HepG2 (cell line): ENCODE data around the gene CPT1B. TPM values are rescaled to one million over a fixed set of nuclear protein-coding genes. Genes with fewer than 3 reads are reported as not detected.

Source experiments
- CCDC6 ChIP-seq: sonication (generic); formaldehyde crosslinking; IDR thresholded peaks from 2 replicates; pipeline ENCODE4 v1.8.1; 2022; ENCODE audit warnings: mild to moderate bottlenecking, missing genetic modification reagents, moderate library complexity
- E2F5 ChIP-seq: sonication (generic); formaldehyde crosslinking; conservative IDR thresholded peaks from 2 replicates; pipeline ENCODE4 v1.4.0; 2020; ENCODE audit warnings: missing genetic modification reagents
- IKZF1 ChIP-seq: fragments of 450-650 bp; IDR thresholded peaks from 2 replicates; pipeline ENCODE4 v1.7.1; 2016
- MEIS2 ChIP-seq: sonication (generic); formaldehyde crosslinking; IDR thresholded peaks from 2 replicates; pipeline ENCODE4 v1.9.0; 2021; ENCODE audit warnings: mild to moderate bottlenecking, missing genetic modification reagents
- MIER3 ChIP-seq: IDR thresholded peaks from 2 replicates; pipeline ENCODE4 v1.6.1; 2016; ENCODE audit warnings: missing compliant biosample characterization, borderline replicate concordance
- NAIF1 ChIP-seq: sonication (generic); formaldehyde crosslinking; IDR thresholded peaks from 2 replicates; pipeline ENCODE4 v1.5.0; 2020; ENCODE audit warnings: mild to moderate bottlenecking, missing genetic modification reagents, borderline replicate concordance
- SMC3 ChIP-seq: IDR thresholded peaks from 2 replicates; pipeline ENCODE4 v1.6.1; 2011; ENCODE audit warnings: low read length, improper control_type of control experiment
- SNAPC4 ChIP-seq: sonication (generic); formaldehyde crosslinking; IDR thresholded peaks from 2 replicates; pipeline ENCODE4 v1.4.0; 2020; ENCODE audit warnings: mild to moderate bottlenecking, missing genetic modification reagents
- TMF1 ChIP-seq: sonication (generic); formaldehyde crosslinking; IDR thresholded peaks from 2 replicates; pipeline ENCODE4 v1.8.1; 2022; ENCODE audit warnings: low read depth, missing genetic modification reagents
- TSC22D2 ChIP-seq: sonication (generic); formaldehyde crosslinking; IDR thresholded peaks from 2 replicates; pipeline ENCODE4 v1.5.1; 2020; ENCODE audit warnings: missing genetic modification reagents, mild to moderate bottlenecking, borderline replicate concordance
- ZFY ChIP-seq: sonication (generic); formaldehyde crosslinking; IDR thresholded peaks from 2 replicates; pipeline ENCODE4 v1.4.0; 2020; ENCODE audit warnings: missing genetic modification reagents
- ZNF235 ChIP-seq: sonication (generic); formaldehyde crosslinking; IDR thresholded peaks from 2 replicates; pipeline ENCODE4 v1.8.1; 2023; ENCODE audit warnings: mild to moderate bottlenecking, missing genetic modification reagents, borderline replicate concordance
- ZNF430 ChIP-seq: sonication (generic); formaldehyde crosslinking; IDR thresholded peaks from 2 replicates; pipeline ENCODE4 v1.9.0; 2021; ENCODE audit warnings: mild to moderate bottlenecking, missing genetic modification reagents
- ZNF543 ChIP-seq: sonication (generic); formaldehyde crosslinking; IDR thresholded peaks from 2 replicates; pipeline ENCODE4 v1.4.0; 2020; ENCODE audit warnings: mild to moderate bottlenecking, missing genetic modification reagents
- ZNF574 ChIP-seq: sonication (generic); formaldehyde crosslinking; IDR thresholded peaks from 2 replicates; pipeline ENCODE4 v1.4.0; 2020; ENCODE audit warnings: missing genetic modification reagents
- ZNF629 ChIP-seq: sonication (generic); formaldehyde crosslinking; conservative IDR thresholded peaks from 2 replicates; pipeline ENCODE4 v1.5.0; 2020; ENCODE audit warnings: missing genetic modification reagents
- ZNF720 ChIP-seq: sonication (generic); formaldehyde crosslinking; IDR thresholded peaks from 2 replicates; pipeline ENCODE4 v1.4.0; 2020; ENCODE audit warnings: missing genetic modification reagents
- ZNF772 ChIP-seq: sonication (generic); formaldehyde crosslinking; IDR thresholded peaks from 2 replicates; pipeline ENCODE4 v1.5.0; 2020; ENCODE audit warnings: mild to moderate bottlenecking, missing genetic modification reagents
- ZNF891 ChIP-seq: sonication (generic); formaldehyde crosslinking; IDR thresholded peaks from 2 replicates; pipeline ENCODE4 v1.5.0; 2020; ENCODE audit warnings: mild to moderate bottlenecking, missing genetic modification reagents
- polyA plus RNA-seq, 8 experiments: library from polyadenylated mRNA; depleted of rRNA in 3 of 8; stranded (reverse) in 7 of 8; unstranded in 1 of 8; fragments of >200 nt; fragmentation: Illumina TruSeq in 4 of 8; extraction: Trizol in 4 of 8; gene quantifications; 2 replicates each; pipeline versions ENCODE4 v1.2.1 to v1.2.3, GENCODE V29; 2011 to 2016; ENCODE audit warnings: low read depth in 4 of 8, missing spikeins in 1 of 8, mixed read lengths in 1 of 8; ENCODE audit not compliant: insufficient read depth in 1 of 8
- total RNA-seq, 5 experiments: library from RNA; depleted of rRNA; stranded (reverse); fragments of >200 nt; fragmentation: Illumina TruSeq; extraction: Trizol; gene quantifications; 2 replicates each; pipeline ENCODE4 v1.2.3, GENCODE V29; 2016; ENCODE audit warnings: low read depth in 1 of 5
- TF ChIP-seq, protein P1 (sequence below): sonication (generic); formaldehyde crosslinking; IDR thresholded peaks from 2 replicates; pipeline ENCODE4 v1.8.0; 2022; ENCODE audit warnings: mild to moderate bottlenecking, missing genetic modification reagents, moderate library complexity

Gene CPT1B
- total and polyA plus RNA-seq, 2 of the 13 experiments (the other 11 are each of a cell fraction or from before 2014, with no cell fraction given): 9.2 to 19.5 TPM

DNA sequence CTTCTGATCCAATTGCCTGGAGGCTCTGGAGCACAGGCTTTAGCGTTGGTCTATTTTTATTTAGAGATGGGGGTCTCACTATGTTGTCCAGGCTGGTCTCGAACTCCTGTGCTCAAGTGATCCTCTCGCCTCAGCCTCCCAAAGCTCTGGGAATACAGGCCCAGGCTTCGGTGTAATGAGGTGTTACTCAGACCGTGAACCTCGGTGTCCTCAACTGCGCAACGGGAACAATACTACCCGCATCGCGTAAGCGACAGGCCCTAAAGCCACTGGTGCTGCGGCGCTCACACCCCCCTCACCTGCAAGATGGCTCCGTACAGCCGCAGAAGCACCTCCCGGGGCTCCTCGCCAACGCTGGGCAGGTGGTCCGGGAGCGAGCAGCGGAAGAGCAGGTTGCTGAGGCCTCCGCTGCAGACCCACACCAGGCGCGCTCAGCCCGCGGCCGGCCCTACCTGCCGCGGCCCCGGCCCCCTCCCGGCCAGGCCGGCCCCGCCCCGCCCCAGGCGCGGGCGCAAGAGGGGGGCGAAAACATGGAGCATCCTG, 3.8 kb upstream of the CPT1B start (continued):
- TF ChIP-seq ZNF574 (CRISPR knock-in tag) (no peak; the same call in 1 of the 2 replicates), ZNF720 (CRISPR knock-in tag) (no peak), SNAPC4 (CRISPR knock-in tag) (0 out of 2 replicates have a peak, but pooled peaks have one; percentile 44), E2F5 (CRISPR knock-in tag) (no peak), ZNF430 (CRISPR knock-in tag) (0 out of 2 replicates have a peak, but pooled peaks have one; percentile 19), MEIS2 (CRISPR knock-in tag) (no peak), TMF1 (peak; percentile 54; the same call in 1 of the 2 replicates), MIER3 (CRISPR knock-in tag) (no peak), ZNF543 (CRISPR knock-in tag) (no peak), ZNF891 (CRISPR knock-in tag) (no peak), IKZF1 (no peak), CCDC6 (0 out of 2 replicates have a peak, but pooled peaks have one; percentile 24), ZNF629 (CRISPR knock-in tag) (no peak), SMC3 (no peak), ZNF772 (no peak), NAIF1 (CRISPR knock-in tag) (peak; percentile 44; the same call in 1 of the 2 replicates), ZNF235 (CRISPR knock-in tag) (no peak), ZFY (CRISPR knock-in tag) (0 out of 2 replicates have a peak, but pooled peaks have one; percentile 11), TSC22D2 (CRISPR knock-in tag) (no peak)
- TF ChIP-seq, protein P1, sequence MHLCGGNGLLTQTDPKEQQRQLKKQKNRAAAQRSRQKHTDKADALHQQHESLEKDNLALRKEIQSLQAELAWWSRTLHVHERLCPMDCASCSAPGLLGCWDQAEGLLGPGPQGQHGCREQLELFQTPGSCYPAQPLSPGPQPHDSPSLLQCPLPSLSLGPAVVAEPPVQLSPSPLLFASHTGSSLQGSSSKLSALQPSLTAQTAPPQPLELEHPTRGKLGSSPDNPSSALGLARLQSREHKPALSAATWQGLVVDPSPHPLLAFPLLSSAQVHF: no peak
